ENCODE results near the gene LCOR.

DNA sequence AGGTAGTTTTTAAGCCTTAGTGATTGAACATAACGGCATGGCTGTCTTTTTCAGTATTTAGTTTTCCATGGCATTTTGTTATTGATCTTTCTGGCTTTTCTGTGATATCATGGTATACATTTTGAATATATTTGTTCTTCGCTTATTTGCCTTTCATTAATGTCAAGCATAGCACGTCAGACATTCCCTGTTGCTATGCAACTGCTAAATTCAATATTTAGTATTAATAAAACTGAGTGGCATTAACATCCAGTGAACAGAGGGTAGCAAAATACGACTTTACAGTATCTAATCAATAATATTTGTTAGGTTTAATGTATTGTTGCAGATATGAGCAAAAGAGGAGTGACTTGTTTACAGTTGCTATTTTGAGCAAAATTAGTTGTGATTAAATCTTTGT, 72.5 kb downstream of the LCOR start:
- TF ChIP-seq EZH2phosphoT487 (IDR thresholded peaks at IDR 0.05; ENCODE audit: low read length) (no peak), EZH2 (optimal IDR thresholded peaks at IDR 0.05; ENCODE audit: low read depth, low read length) (no peak)
- TF ChIP-seq, protein P1, sequence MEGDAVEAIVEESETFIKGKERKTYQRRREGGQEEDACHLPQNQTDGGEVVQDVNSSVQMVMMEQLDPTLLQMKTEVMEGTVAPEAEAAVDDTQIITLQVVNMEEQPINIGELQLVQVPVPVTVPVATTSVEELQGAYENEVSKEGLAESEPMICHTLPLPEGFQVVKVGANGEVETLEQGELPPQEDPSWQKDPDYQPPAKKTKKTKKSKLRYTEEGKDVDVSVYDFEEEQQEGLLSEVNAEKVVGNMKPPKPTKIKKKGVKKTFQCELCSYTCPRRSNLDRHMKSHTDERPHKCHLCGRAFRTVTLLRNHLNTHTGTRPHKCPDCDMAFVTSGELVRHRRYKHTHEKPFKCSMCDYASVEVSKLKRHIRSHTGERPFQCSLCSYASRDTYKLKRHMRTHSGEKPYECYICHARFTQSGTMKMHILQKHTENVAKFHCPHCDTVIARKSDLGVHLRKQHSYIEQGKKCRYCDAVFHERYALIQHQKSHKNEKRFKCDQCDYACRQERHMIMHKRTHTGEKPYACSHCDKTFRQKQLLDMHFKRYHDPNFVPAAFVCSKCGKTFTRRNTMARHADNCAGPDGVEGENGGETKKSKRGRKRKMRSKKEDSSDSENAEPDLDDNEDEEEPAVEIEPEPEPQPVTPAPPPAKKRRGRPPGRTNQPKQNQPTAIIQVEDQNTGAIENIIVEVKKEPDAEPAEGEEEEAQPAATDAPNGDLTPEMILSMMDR (IDR thresholded peaks at IDR 0.05; ENCODE audit: low read length), result no peak
